HL-60 (cell line): ENCODE results near the gene VWA3B.
A peak's percentile ranks its signal among the peaks of the same experiment; 100 is the strongest.

Source experiments
- DNase-seq, 2 experiments: peaks; one replicate each; pipeline ENCODE4 v3.0.0-alpha.2; 2010 to 2020; ENCODE audit warnings: low read depth in 1 of 2, low spot score in 1 of 2
- H3K27ac ChIP-seq: fragments of 250-450 bp; sonication (Bioruptor Pico); replicated peaks from 2 replicates; pipeline ENCODE4 v1.5.1; 2020; ENCODE audit warnings: mild to moderate bottlenecking, moderate library complexity
- H3K27me3 ChIP-seq: fragments of 250-450 bp; sonication (Bioruptor Pico); 2 replicates; pipeline ENCODE4 v1.5.1; 2021; ENCODE audit warnings: mild to moderate bottlenecking, moderate library complexity; ENCODE audit not compliant: insufficient read depth, poor library complexity, severe bottlenecking
- H3K4me3 ChIP-seq: replicated peaks from 2 replicates; pipeline ENCODE4 v1.5.1; 2011; ENCODE audit warnings: mild to moderate bottlenecking, control low read depth, low read length; ENCODE audit not compliant: insufficient read depth
- CTCF ChIP-seq: IDR thresholded peaks from one replicate; pipeline ENCODE4 v1.5.1; 2011; ENCODE audit warnings: low read length, control low read depth, inconsistent platforms; ENCODE audit not compliant: insufficient read depth
- GABPA ChIP-seq: IDR thresholded peaks from 2 replicates; pipeline ENCODE4 v1.6.1; 2012; ENCODE audit warnings: low read depth
- POLR2AphosphoS5 ChIP-seq: IDR thresholded peaks from 2 replicates; pipeline ENCODE4 v1.6.1; 2012; ENCODE audit warnings: low read depth
- SPI1 ChIP-seq: IDR thresholded peaks from 2 replicates; pipeline ENCODE4 v1.6.1; 2012; ENCODE audit warnings: low read depth, mild to moderate bottlenecking, borderline replicate concordance
- TF ChIP-seq, protein P1 (sequence below): IDR thresholded peaks from 2 replicates; pipeline ENCODE4 v1.6.1; 2012; ENCODE audit warnings: low read depth; ENCODE audit not compliant: insufficient replicate concordance

VWA3B gene

GRCh38 chr2:98089941-98090340 is 3.0 kb downstream of the VWA3B start:
- Histone ChIP-seq H3K27ac (peak overlapping the region; percentile 57), H3K27me3 (no peaks in the 10 kb centered on the region), H3K4me3 (no peak overlapping the region)
- peak in 1 of 2 experiments; percentile 35 for DNase-seq
- TF ChIP-seq SPI1 (no peak), POLR2AphosphoS5 (no peak), GABPA (no peak), CTCF (no peak)
- TF ChIP-seq, protein P1, sequence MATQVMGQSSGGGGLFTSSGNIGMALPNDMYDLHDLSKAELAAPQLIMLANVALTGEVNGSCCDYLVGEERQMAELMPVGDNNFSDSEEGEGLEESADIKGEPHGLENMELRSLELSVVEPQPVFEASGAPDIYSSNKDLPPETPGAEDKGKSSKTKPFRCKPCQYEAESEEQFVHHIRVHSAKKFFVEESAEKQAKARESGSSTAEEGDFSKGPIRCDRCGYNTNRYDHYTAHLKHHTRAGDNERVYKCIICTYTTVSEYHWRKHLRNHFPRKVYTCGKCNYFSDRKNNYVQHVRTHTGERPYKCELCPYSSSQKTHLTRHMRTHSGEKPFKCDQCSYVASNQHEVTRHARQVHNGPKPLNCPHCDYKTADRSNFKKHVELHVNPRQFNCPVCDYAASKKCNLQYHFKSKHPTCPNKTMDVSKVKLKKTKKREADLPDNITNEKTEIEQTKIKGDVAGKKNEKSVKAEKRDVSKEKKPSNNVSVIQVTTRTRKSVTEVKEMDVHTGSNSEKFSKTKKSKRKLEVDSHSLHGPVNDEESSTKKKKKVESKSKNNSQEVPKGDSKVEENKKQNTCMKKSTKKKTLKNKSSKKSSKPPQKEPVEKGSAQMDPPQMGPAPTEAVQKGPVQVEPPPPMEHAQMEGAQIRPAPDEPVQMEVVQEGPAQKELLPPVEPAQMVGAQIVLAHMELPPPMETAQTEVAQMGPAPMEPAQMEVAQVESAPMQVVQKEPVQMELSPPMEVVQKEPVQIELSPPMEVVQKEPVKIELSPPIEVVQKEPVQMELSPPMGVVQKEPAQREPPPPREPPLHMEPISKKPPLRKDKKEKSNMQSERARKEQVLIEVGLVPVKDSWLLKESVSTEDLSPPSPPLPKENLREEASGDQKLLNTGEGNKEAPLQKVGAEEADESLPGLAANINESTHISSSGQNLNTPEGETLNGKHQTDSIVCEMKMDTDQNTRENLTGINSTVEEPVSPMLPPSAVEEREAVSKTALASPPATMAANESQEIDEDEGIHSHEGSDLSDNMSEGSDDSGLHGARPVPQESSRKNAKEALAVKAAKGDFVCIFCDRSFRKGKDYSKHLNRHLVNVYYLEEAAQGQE = no peak

DNA sequence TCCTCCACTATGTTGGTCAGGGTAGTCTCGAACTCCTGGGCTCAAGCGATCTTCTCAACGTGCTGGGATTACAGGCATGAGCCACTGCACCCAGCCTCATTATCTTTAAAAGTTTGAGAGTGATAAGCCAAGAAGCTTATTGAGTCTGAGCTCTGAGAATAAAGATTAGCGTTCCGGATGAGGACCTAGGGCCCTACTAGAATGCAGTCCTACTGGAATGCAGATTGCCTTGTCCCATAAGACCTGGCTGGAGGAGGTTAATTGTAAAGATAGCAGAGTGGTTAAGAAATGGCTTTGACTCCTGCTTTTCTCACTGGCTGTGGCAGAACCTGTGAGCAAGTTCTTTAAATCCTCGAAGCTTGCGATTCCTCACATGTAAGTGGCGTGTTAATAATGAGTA is 4.0 kb downstream of the VWA3B start:
- Histone ChIP-seq H3K4me3 (no peak overlapping the region), H3K27ac (peak overlapping the region; percentile 57), H3K27me3 (no peaks in the 10 kb centered on the region)
- no peak for DNase-seq
- TF ChIP-seq, protein P1 = no peak
- no peak for TF ChIP-seq GABPA
- TF ChIP-seq SPI1 = no peak
- no peak for TF ChIP-seq POLR2AphosphoS5
- TF ChIP-seq CTCF = no peak

GRCh38 chr2:98091738-98092137 is 4.8 kb downstream of the VWA3B start:
- Histone ChIP-seq H3K4me3 (no peak overlapping the region), H3K27ac (peak overlapping the region; percentile 57), H3K27me3 (no peaks in the 10 kb centered on the region)
- DNase-seq = peak; percentile 82 to 89
- TF ChIP-seq SPI1 (peak; percentile 49; the same call in 1 of the 2 replicates), POLR2AphosphoS5 (peak; percentile 29; the same call in 1 of the 2 replicates), GABPA (no peak), CTCF (no peak)
- TF ChIP-seq, protein P1 = no peak
